H9 (cell line): ENCODE data around the gene SPZ1. TPM values are rescaled to one million over a fixed set of nuclear protein-coding genes. Genes with fewer than 3 reads are reported as not detected.

ENCODE experiments used
- DNase-seq: peaks from one replicate; pipeline ENCODE4 v3.0.0-alpha.2; 2017
- H2AFZ ChIP-seq: one replicate; pipeline ENCODE4 v1.6.1; 2013; ENCODE audit warnings: mild to moderate bottlenecking, low read length, control low read depth, moderate library complexity
- H2AK5ac ChIP-seq: 2 replicates; pipeline ENCODE4 v1.6.1; 2013; ENCODE audit warnings: low read length, control low read depth, mixed read lengths; ENCODE audit not compliant: insufficient read length
- H2BK120ac ChIP-seq: one replicate; pipeline ENCODE4 v1.6.1; 2013; ENCODE audit warnings: low read depth, mild to moderate bottlenecking, low read length, control low read depth, inconsistent platforms; ENCODE audit not compliant: poor library complexity, severe bottlenecking
- H2BK12ac ChIP-seq: 2 replicates; pipeline ENCODE4 v1.6.1; 2013; ENCODE audit warnings: low read length, control low read depth, mixed read lengths, low read depth; ENCODE audit not compliant: insufficient read length
- H2BK15ac ChIP-seq: 2 replicates; pipeline ENCODE4 v1.6.1; 2013; ENCODE audit warnings: low read depth, low read length, control low read depth
- H2BK20ac ChIP-seq: one replicate; pipeline ENCODE4 v1.6.1; 2013; ENCODE audit warnings: low read depth, mild to moderate bottlenecking, low read length, control low read depth, inconsistent platforms; ENCODE audit not compliant: poor library complexity, severe bottlenecking
- H2BK5ac ChIP-seq: 2 replicates; pipeline ENCODE4 v1.6.1; 2013; ENCODE audit warnings: low read length, control low read depth, mixed read lengths; ENCODE audit not compliant: insufficient read length
- H3K14ac ChIP-seq: 2 replicates; pipeline ENCODE4 v1.6.1; 2013; ENCODE audit warnings: low read length, control low read depth; ENCODE audit not compliant: insufficient read depth
- H3K18ac ChIP-seq: 2 replicates; pipeline ENCODE4 v1.6.1; 2013; ENCODE audit warnings: low read depth, mild to moderate bottlenecking, mixed read lengths, low read length, control low read depth; ENCODE audit not compliant: insufficient read length
- H3K23ac ChIP-seq: 2 replicates; pipeline ENCODE4 v1.6.1; 2013; ENCODE audit warnings: low read length, control low read depth, mixed read lengths, low read depth; ENCODE audit not compliant: insufficient read length
- H3K23me2 ChIP-seq: 2 replicates; pipeline ENCODE4 v1.6.1; 2013; ENCODE audit warnings: low read depth, mild to moderate bottlenecking, mixed read lengths, low read length, control low read depth; ENCODE audit not compliant: insufficient read length, poor library complexity, severe bottlenecking
- H3K27ac ChIP-seq: 2 replicates; pipeline ENCODE4 v1.5.1; 2013; ENCODE audit warnings: low read length, control low read depth, mixed read lengths, low read depth; ENCODE audit not compliant: insufficient read length
- H3K27me3 ChIP-seq: 2 replicates; pipeline ENCODE4 v1.6.1; 2013; ENCODE audit warnings: low read length, control low read depth, inconsistent platforms; ENCODE audit not compliant: insufficient read depth
- H3K4ac ChIP-seq: 2 replicates; pipeline ENCODE4 v1.6.1; 2013; ENCODE audit warnings: low read depth, mild to moderate bottlenecking, control low read depth, inconsistent platforms, low read length, moderate library complexity
- H3K4me1 ChIP-seq: 2 replicates; pipeline ENCODE4 v1.6.1; 2013; ENCODE audit warnings: low read length, control low read depth, inconsistent platforms; ENCODE audit not compliant: insufficient read depth
- H3K4me2 ChIP-seq: 2 replicates; pipeline ENCODE4 v1.6.1; 2013; ENCODE audit warnings: low read length, control low read depth, mixed read lengths; ENCODE audit not compliant: insufficient read length, insufficient read depth
- H3K56ac ChIP-seq: 2 replicates; pipeline ENCODE4 v1.6.1; 2013; ENCODE audit warnings: low read depth, mild to moderate bottlenecking, mixed read lengths, low read length, control low read depth; ENCODE audit not compliant: insufficient read length
- H3K79me1 ChIP-seq: 2 replicates; pipeline ENCODE4 v1.6.1; 2013; ENCODE audit warnings: low read depth, mild to moderate bottlenecking, moderate library complexity, low read length, control low read depth, inconsistent platforms; ENCODE audit not compliant: insufficient read depth, poor library complexity, severe bottlenecking
- H3K79me2 ChIP-seq: 2 replicates; pipeline ENCODE4 v1.6.1; 2013; ENCODE audit warnings: low read length, control low read depth, inconsistent platforms; ENCODE audit not compliant: insufficient read depth
- H3K9ac ChIP-seq: 2 replicates; pipeline ENCODE4 v1.6.1; 2013; ENCODE audit warnings: low read length, control low read depth, mixed read lengths; ENCODE audit not compliant: insufficient read length; ENCODE audit errors: extremely low read depth
- H3K9me3 ChIP-seq: one replicate; pipeline ENCODE4 v1.6.1; 2013; ENCODE audit warnings: low read depth, low read length, inconsistent platforms; ENCODE audit not compliant: control insufficient read depth
- H3T11ph ChIP-seq: one replicate; pipeline ENCODE4 v1.6.1; 2013; ENCODE audit warnings: mild to moderate bottlenecking, low read length, control low read depth, inconsistent platforms
- H4K20me1 ChIP-seq: one replicate; pipeline ENCODE4 v1.6.1; 2013; ENCODE audit not compliant: control insufficient read depth, insufficient read length, insufficient read depth
- H4K5ac ChIP-seq: 2 replicates; pipeline ENCODE4 v1.6.1; 2013; ENCODE audit warnings: low read depth, mild to moderate bottlenecking, mixed read lengths, low read length, control low read depth; ENCODE audit not compliant: insufficient read length
- H4K8ac ChIP-seq: replicated peaks from 2 replicates; pipeline ENCODE4 v1.6.1; 2013; ENCODE audit warnings: low read length, control low read depth, mixed read lengths, low read depth; ENCODE audit not compliant: insufficient read length
- H4K91ac ChIP-seq: 2 replicates; pipeline ENCODE4 v1.6.1; 2013; ENCODE audit warnings: low read depth, mild to moderate bottlenecking, moderate library complexity, mixed read lengths, low read length, control low read depth; ENCODE audit not compliant: insufficient read length
- H3K27ac Mint-ChIP-seq, 3 experiments: 2 replicates in 2 of 3; 3 replicates in 1 of 3; pipeline ENCODE4 v1.8.0; 2020 to 2021; ENCODE audit warnings: mixed read lengths in 3 of 3, mild to moderate bottlenecking in 1 of 3, moderate library complexity in 1 of 3
- H3K27me3 Mint-ChIP-seq: 2 replicates; pipeline ENCODE4 v1.8.0; 2021; ENCODE audit warnings: low read depth, mild to moderate bottlenecking, moderate library complexity, mixed read lengths
- H3K36me3 Mint-ChIP-seq, 3 experiments: 2 replicates in 2 of 3; 3 replicates in 1 of 3; pipeline ENCODE4 v1.8.0; 2020 to 2021; ENCODE audit warnings: low read depth in 3 of 3, mixed read lengths in 3 of 3; ENCODE audit not compliant: insufficient read depth in 1 of 3
- H3K4me1 Mint-ChIP-seq, 2 experiments: 2 replicates each; pipeline ENCODE4 v1.8.0; 2020; ENCODE audit warnings: mixed read lengths in 2 of 2
- H3K4me3 Mint-ChIP-seq, 2 experiments: 2 replicates in 1 of 2; 3 replicates in 1 of 2; pipeline ENCODE4 v1.8.0; 2020 to 2021; ENCODE audit warnings: mild to moderate bottlenecking in 2 of 2, mixed read lengths in 2 of 2, moderate library complexity in 1 of 2
- H3K9me3 Mint-ChIP-seq, 2 experiments: 2 replicates in 1 of 2; 3 replicates in 1 of 2; pipeline ENCODE4 v1.8.0; 2020; ENCODE audit warnings: mild to moderate bottlenecking in 2 of 2, mixed read lengths in 2 of 2, moderate library complexity in 1 of 2
- CTCF ChIP-seq: fragments of 200-600 bp; sonication (generic); conservative IDR thresholded peaks from 3 replicates; pipeline ENCODE4 v1.8.0; 2021; ENCODE audit warnings: antibody characterized with exemption, mild to moderate bottlenecking
- WGBS: extraction: QIAGEN DNeasy Blood & Tissue Kit; methylation state at CpG from one replicate; pipeline ENCODE4 v1.1.7; 2013; ENCODE audit warnings: missing lambda C conversion rate, low lambda C conversion rate, mixed read lengths; ENCODE audit not compliant: insufficient read length; ENCODE audit errors: extremely low coverage; 5-methylcytosine and 5-hydroxymethylcytosine counted together
- total RNA-seq: library from RNA; stranded (reverse); gene quantifications from 2 replicates; pipeline ENCODE4 v1.2.1, GENCODE V29; 2021

Gene SPZ1
- total RNA-seq, 1 experiment from 2014 or later = not detected

GRCh38 chr5:80326468-80326867 lies 6.7 kb downstream of the SPZ1 start:
- Mint-ChIP-seq H3K27me3 (no peaks in the 10 kb centered on the region), H3K36me3 (no peaks in the 10 kb centered on the region), H3K4me1 (no peaks in the 10 kb centered on the region), H3K4me3 (no peak overlapping the region), H3K27ac (no peak overlapping the region), H3K9me3 (no peaks in the 10 kb centered on the region)
- DNase-seq = no peak
- no peak overlapping the region for H2AK5ac ChIP-seq
- H2BK5ac ChIP-seq = no peak overlapping the region
- H3K27ac ChIP-seq = no peak overlapping the region
- H3K9ac ChIP-seq = no peak overlapping the region
- H3K79me2 ChIP-seq = no peaks in the 10 kb centered on the region
- no CpG with 5 or more reads among the region's 1 CpG for whole genome bisulfite sequencing
- no peak for TF ChIP-seq CTCF
- no peak overlapping the region for H4K8ac ChIP-seq
- H3K4ac ChIP-seq = no peak overlapping the region
- no peak overlapping the region for H3T11ph ChIP-seq
- H2BK20ac ChIP-seq = no peak overlapping the region
- no peak overlapping the region for H3K18ac ChIP-seq
- no peaks in the 10 kb centered on the region for H3K23me2 ChIP-seq
- no peak overlapping the region for H3K14ac ChIP-seq
- no peaks in the 10 kb centered on the region for H3K27me3 ChIP-seq
- H4K5ac ChIP-seq = no peak overlapping the region
- no peaks in the 10 kb centered on the region for H3K9me3 ChIP-seq
- H3K23ac ChIP-seq = no peak overlapping the region
- no peaks in the 10 kb centered on the region for H3K79me1 ChIP-seq
- no peak overlapping the region for H3K4me2 ChIP-seq
- H4K20me1 ChIP-seq = no peaks in the 10 kb centered on the region
- no peak overlapping the region for H2AFZ ChIP-seq
- no peak overlapping the region for H2BK12ac ChIP-seq
- H2BK15ac ChIP-seq = no peak overlapping the region
- no peak overlapping the region for H4K91ac ChIP-seq
- H3K56ac ChIP-seq = no peak overlapping the region
- H3K4me1 ChIP-seq = no peaks in the 10 kb centered on the region
- no peak overlapping the region for H2BK120ac ChIP-seq
